Sciatic nerve (tissue), 2 donors: ENCODE results near the gene PAPOLA. TPM values are rescaled to one million over a fixed set of nuclear protein-coding genes. Genes with fewer than 3 reads are reported as not detected.
A peak's percentile ranks its signal among the peaks of the same experiment; 100 is the strongest.
"Not testable (repeated sequence)": the region's sequence is repeated elsewhere in the genome, so short reads cannot be mapped to it uniquely, and the experiment has no call there.

Experiments
- ATAC-seq: fragments of 200-7000 bp; cut with Tn5 transposase; one replicate; pipeline ENCODE4 v1.9.1; 2020; ENCODE audit warnings: mild to moderate bottlenecking, moderate library complexity
- DNase-seq: peaks from one replicate; pipeline ENCODE4 v3.0.0-alpha.2; 2020; ENCODE audit warnings: low spot score
- intact Hi-C: fragments of 100-400 bp; cut with DNase I; formaldehyde crosslinking; loops from one replicate; pipeline ENCODE4 v1.14.2; 2022
- total RNA-seq: library from RNA; stranded (reverse); fragmentation: NEBNext Ultra II Directional; extraction: Animal tissue kit (Norgen Biotek cat#: 25700); gene quantifications from one replicate; pipeline ENCODE4 v1.2.1, GENCODE V29; 2021
- donor health status: DM: no; HTN: no; CAD: no.
- donor health status: DM: no; HTN: no; CAD: no.

The PAPOLA gene
- total RNA-seq = 188 TPM

DNA sequence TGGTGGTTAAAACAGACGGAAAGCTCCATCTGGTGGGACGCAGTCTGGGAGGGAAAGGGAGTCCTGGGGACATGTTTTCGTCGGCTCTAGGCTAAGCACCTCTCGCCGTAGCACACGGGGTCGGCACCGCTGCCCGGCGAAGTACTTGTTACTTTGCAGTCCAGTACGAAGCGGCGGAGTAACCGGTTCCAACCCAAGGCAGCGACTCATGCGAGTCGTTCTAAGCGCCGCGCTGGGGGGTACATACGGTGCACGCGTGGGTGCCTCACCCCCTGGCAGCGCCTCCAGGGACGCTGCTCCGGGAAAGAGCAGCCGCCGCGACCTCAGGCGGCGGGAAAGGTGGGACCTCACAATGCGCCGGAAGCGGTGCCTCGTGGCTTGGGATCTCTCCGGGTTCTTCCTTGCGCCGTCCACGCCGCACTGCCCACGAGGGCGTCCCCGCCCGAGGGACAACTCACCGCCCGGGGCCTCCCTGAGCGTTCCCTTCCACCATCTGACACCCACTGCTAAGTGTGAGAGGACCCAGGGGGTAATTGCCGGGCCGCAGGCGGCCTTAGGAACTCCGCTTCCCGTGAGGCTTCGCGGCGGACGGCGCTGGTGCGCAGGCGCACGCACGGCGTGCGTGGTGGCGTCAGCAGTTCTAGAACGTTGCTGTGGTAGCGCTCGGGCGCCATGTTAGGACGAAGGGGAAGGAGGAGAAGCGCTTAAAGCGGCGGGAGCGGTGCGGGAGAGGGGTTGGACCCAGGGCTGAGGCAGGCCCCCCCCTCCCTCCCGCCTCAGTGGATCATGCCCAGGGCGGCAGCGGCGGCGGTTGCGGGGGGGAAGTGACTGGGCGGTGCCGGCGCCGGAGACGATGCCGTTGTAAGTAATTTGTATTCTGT lies at the start of gene PAPOLA:
Gene PAPOLA (plus strand): TSS at position 643 of the 881 bp plus-strand sequence. CDS start 211 bp downstream, at position 854.
- DNase-seq (peak; percentile 97), ATAC-seq (peak; percentile 99)
- intact Hi-C loops = no loop called here

DNA sequence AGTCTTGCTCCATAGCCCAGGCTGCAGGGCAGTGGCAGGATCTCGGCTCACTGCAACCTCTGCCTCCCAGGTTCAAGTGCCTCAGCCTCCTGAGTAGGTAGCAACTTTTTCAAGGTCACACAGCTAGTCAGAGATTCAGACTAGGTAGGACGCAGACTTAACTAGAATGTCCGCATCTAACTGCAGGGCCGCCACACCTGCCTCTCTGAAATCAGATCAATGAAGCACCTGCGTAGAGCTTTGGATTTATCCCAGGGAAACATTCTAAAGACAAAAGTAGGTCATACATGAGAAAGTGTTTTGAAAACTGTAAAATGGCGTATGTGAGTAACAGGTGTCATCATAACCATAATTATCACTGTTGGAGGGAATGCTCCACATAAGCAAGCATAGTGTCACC lies 49.5 kb upstream of the PAPOLA start:
- ATAC-seq (no peak), DNase-seq (no peak)
- intact Hi-C loops = no loop called here

DNA sequence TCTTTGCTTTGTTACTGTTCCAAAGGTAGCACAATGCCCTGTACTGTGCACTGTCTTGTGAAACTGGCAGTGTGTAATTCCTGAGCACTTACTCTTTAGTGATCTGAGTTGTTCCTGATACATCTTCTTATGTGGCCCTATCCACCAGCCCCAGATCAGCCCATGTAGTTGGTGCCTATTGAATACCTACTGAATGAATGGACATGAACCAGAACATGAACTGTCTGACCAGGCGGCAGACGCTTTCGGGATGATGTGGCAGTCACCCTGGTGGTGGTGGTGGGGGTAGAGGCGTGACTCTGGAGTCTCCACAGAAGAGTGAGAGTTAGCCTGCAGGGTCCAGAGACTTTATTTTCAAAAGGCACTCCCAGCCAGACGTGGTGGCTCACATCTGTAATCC lies 46.6 kb upstream of the PAPOLA start:
- DNase-seq (no peak), ATAC-seq (no peak)
- intact Hi-C loops = no loop called here

DNA sequence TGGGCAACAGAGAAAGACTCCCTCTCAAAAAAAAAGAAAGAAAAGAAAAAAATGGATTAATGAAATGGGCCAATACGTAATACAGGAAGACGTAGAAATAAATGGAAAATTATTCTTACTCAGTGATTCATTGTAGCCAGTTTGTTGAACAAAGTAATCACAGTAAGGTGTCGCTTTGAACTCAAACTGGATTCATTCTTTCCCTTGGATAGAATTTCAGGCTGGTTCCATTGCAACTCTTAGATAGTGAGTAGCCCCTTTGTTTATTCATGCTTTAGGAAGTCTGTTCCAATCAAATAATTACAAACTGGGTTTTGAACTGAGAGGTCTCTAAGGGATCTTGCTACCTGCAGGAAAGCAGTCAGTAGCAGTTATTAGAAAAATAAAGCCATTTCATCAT lies 42.3 kb upstream of the PAPOLA start:
- intact Hi-C loops = no loop called here
- DNase-seq (no peak), ATAC-seq (no peak)

DNA sequence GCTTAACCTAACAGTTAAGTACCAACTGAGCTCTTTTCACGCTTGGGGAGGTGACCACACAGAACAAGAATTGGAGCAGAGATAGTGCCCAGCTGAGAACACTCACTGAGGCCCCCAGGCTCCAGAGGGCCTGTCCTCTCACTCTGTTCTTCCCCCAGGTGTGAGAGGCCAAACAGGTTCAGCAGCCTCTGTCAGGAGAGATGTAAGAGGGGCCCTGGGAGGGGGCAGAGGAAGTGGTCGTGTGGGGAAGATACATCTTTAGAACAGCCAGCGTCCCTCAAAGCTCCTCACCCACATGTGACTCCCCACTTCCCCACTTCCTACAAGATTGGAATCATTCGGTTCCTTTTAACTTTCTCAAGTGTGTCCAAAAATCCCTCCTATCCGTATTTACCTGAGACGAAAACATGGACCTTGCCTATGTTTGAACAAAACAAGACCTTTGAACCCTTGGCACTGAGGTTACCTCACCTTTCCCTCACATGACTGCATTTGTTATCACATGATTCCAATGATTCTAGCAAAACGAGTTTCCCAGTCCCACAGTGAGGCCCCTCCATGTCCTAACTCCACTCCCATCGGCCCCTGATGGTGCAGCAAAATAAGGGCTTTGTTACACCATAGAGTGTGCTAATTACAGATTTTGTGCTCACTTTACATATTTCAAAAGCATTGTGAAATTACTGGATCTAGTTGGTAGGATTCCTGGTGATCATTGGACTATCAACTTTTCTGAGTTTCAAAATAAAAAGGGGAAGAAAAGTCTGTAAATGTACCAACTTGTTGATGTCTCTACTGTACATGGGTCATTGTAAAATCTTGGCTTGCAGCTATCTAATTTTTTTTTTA lies 40.0 kb upstream of the PAPOLA start:
- no peak for ATAC-seq
- DNase-seq = no peak
- intact Hi-C loops = no loop called here

DNA sequence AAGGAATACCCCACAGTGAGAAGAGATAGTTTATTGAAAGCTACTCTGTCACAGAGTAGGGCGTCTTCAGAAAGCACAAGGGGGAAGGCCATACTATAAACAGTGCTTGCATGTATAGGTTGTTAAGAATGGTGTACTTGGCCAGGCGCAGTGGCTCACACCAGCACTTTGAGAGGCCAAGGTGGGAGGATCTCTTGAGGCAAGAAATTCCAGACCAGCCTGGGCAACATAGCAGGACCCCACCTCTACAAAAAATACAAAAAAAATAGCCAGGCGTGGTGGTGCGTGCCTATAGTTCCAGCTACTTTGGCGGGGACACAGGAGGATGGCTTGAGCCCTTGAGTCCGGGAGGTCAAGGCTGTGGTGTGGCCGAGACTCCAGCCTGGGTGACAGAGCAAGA lies 38.0 kb upstream of the PAPOLA start:
- no peak for DNase-seq
- no peak for ATAC-seq
- intact Hi-C loops = no loop called here

DNA sequence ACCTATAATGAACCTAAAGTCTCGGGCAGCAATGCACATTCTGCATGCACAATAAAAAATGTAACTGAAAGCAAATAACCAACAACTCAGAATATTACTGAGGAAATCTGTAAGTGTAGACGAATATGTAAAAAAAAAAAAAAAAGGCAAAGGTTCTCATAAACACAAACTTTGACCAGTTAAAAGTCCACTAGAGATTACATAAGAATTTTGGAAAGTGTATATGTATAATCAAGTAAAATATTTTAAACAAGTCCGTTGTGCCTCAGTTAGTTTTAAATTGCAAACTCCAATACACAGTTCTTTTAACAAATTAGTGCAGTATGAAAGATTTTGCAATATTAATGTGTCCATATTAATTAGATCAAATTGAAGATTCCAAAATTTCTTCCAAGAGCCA lies 35.3 kb upstream of the PAPOLA start:
- intact Hi-C loops = no loop called here
- ATAC-seq = no peak
- no peak for DNase-seq

DNA sequence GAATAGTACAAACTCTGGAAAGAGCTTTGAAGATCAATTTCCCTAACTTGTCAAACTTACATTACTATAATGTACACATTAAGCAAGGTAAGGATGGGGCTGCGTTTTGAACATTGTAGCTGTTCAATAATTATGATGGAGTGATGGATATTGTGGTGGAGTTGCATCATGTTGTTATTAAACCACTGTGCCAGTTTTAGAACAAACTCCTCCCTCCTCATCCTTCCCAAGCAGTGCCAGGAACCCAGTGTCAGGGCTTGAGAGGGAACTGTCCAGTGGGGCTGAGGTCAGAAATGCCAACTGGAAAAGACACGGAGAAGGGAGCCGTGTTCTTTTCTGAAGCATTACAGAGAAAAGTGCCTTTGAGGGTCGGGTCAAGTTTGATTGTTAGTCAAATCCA lies 31.9 kb upstream of the PAPOLA start:
- DNase-seq (no peak), ATAC-seq (no peak)
- intact Hi-C loops = no loop called here

DNA sequence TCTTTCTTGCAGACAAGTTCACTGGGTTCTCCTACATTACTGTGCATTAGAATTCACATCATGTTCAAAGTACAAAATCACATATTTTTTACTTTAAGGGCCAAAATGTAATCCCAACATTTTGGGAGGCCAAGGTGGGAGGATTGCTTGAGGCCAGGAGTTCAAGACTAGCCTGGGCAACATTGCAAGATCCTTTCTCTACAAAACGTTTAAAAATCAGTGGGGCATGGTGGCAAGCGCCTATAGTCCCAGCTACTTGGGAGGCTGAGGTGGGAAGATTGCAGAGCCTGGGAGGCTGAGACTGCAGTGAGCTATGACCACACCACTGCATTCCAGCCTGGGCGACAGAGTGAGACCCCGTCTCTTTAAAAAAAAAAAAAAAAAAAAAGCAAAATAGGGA lies 31.2 kb upstream of the PAPOLA start:
- intact Hi-C loops, ATAC-seq, DNase-seq: not testable (repeated sequence)

DNA sequence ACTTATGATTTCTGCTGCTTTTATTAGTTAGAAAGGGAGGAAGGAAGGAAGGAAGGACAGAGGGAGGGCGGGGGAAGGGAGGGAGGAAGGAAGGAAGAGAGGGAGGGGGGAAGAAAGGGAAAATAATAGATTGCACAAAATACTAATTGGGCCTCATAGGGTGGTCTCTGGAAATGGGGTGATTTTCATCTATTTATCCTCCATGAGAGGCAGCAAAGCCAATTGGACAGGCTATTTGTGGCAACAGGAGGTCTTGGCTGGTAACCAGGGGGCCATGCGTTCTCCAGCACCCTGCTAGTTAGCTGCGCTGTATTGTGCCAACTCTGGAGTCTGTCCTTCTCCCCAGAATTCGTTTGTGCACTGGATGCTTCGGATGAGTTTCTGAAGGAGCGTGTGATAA lies 24.1 kb upstream of the PAPOLA start:
- no peak for ATAC-seq
- no peak for DNase-seq
- intact Hi-C loops = no loop called here

DNA sequence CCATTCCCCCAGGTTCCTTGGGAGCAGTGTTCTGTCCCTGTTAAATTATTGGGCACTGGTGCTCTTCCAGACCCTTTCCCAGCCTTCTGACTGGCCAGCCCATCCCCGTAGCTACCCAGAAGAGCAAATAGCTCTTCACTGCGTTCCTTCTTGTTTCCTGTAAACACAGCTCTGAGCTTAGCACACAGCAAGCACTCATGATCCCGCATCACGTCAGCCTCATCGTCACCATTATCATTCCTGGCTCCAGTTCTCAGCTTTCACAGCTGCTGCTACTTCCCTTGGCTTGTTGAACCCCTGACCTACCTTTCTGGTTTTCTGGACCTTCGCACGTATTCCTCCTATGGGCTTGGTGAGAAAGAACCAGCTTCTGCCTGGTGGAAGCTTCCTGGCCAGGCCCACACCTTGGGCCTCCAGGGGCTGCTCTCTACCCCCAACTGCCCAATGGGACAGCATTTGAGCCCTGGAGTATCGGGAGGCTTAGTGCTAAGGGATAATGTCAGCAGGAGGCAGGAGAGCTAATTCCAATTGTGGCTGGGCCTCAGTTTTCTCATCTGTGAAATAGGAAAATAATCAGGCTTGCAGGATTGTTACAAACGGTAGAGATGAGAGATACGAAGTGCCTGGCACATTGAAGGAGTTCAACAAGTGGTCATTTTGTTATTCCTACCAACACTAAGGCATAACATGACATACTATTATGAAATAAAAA lies 22.6 kb upstream of the PAPOLA start:
- DNase-seq (no peak), ATAC-seq (no peak)
- intact Hi-C loops = no loop called here

DNA sequence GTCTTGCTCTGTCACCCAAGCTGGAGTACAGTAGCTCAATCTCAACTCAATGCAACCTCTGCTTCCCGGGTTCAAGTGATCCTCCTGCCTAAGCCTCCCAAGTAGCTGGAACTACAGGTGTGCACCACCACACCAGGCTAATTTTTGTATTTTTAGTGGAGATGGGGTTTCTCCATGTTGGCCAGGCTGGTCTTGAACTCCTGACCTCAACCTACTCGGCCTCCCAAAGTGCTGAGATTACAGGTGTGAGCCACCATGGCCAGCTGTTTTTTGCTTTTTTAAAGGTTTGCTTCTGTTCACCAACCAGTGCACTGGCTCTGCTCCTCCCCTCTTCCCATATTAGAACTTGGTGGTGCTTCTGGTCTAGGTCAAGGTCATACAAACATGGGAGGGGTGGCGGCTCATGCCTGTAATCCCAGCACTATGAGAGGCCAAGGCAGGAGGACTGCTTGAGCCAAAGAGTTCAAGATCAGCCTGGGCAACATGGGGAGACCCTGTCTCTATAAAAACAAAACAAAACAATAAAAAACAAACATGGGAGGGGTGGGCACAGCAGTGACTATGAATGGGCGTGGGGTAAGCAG lies 20.4 kb upstream of the PAPOLA start:
- intact Hi-C loops = no loop called here
- no peak for ATAC-seq
- no peak for DNase-seq

DNA sequence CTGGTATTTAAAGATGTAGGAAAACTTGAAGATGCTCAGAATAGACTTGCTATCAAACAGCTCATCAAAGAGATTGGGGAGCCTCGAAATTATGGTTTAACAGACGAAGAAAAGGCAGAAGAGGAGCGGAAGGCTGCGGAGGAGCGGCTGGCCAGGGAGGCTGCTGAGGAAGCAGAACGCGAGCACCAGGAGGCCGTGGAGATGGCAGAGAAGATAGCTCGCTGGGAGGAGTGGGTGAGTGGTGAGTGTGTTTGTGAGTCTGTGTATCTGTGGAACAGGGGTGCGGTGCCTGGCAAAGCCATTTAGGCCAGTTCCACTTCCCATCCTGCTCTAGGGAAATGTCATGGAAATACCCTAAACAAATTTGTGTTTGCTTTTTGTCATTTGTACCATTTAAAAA lies 19.2 kb upstream of the PAPOLA start:
- intact Hi-C loops = no loop called here
- DNase-seq = no peak
- ATAC-seq = no peak

DNA sequence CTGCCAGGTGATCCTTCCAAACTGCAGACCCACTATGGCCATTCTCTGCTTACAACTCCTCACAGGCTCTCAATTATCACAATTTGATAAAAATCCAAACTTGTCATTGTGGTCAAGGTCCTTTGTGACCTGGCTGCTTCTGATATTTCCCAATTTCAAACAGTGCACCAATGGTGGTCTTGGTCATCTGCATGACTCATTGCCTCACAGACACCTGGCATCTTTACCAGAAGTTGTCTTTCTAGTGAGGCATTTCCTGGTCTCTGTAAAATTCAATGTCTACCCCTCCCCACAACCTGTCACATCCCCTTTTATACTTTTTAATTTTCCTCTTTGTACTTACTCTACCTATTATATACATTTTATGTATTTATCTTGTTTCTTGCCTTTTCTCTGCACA lies 17.8 kb upstream of the PAPOLA start:
- intact Hi-C loops = no loop called here
- no peak for ATAC-seq
- no peak for DNase-seq

DNA sequence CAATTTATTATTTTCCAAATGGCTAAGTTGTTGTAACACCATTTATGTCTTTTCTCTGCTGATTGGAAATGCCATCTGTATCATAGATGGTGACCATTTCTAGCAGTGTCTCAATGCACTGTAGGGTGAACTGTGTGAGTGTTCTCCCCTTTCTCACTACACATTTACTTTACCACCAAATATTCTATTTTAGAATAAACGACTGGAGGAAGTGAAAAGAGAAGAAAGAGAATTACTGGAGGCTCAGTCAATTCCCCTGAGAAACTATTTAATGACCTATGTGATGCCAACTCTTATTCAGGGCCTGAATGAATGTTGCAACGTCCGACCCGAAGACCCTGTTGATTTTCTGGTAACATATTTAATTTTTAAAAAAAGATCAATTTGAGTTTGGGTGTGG lies 15.5 kb upstream of the PAPOLA start:
- no peak for DNase-seq
- intact Hi-C loops = no loop called here
- ATAC-seq = no peak

DNA sequence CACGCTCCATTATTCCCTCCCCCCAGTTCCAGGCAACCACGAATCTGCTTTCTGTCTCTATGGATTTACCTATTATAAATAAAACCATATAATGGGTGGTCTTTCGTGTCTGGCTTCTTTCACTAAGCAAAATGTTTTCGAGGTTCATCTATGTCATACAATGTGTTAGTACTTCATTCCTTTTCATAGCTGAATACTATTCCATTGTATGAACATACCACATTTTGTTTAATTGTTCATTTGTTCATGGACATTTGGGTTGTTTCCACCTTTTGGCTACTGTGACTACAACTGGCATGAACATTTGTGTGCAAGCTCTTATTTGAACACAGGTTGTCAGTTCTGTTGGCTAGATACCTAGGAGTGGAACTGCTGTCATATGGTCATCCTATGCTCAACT lies 12.9 kb upstream of the PAPOLA start:
- intact Hi-C loops = no loop called here
- no peak for DNase-seq

DNA sequence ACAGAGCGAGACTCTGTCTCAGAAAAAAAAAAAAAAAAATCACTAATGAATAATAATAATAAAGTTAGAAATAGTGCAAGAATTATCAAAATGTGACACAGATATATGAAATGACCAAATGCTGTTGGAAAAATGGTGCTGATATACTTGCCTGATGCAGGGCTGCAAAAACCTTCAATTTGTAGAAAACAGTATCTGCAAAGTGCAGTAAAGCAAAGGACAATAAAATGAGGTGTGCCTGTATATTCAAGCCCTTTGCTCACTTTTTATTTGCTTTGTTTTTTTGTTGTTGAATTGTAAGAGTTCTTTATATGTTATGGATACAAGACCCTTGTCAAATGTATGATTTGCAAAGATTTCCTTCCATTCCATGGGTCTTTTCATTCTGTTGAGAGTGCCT lies 9.0 kb upstream of the PAPOLA start:
- intact Hi-C loops = no loop called here
- DNase-seq = no peak
- ATAC-seq = no peak

More for the DNA sequence above, 12.9 kb upstream of the PAPOLA start:
- no peak for ATAC-seq

DNA sequence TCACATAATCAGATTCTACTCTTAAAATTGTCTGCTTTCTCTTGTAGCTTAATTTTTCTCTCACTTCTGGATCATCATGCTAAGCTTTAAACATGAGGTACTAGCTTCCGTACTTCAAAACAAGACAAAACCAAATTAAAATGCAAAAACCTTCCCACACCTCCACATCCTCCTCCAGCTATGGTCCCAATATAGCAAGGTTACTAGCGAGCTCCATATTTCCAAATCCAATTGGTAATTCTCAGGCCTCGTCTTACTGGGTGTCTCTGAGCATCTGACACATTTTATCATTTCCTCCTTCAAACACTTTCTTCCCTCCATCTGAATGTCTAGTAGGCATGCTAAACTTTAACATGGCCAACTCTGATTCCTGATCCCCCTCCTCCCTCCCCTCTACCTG lies 7.9 kb upstream of the PAPOLA start:
- intact Hi-C loops = no loop called here
- no peak for DNase-seq
- ATAC-seq = no peak

DNA sequence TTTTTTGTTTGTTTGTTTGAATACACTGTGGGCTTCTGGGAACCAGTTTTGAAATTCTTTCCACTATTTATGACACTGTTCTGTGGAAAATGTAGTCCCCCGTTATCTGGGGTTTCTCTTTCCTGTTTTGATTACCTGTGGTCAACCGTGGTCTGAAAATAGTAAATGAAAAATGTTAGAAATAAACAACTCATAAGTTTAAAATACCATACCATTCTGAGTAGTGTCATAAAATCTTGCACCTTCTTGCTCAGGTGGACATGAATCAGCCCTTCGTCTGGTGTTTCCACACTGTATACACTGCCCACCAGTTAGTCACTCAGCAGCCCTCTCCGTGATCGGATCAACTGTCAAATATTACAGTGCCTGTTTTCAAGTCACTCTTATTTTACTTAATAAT lies 5.1 kb upstream of the PAPOLA start:
- ATAC-seq = no peak
- intact Hi-C loops = no loop called here
- no peak for DNase-seq
